Right kidney (tissue), 9 donors: ENCODE results near the gene SLC25A38.
"Not testable (repeated sequence)": the region's sequence is repeated elsewhere in the genome, so short reads cannot be mapped to it uniquely, and the experiment has no call there.

Experiments
- DNase-seq: peaks from one replicate; pipeline ENCODE4 v3.0.0-alpha.2; 2016
- long read RNA-seq, 8 donors: transcript quantifications; one replicate each; lab custom pipeline, GENCODE V29; 2026

Gene SLC25A38
- long read RNA-seq, donor 1, transcript SLC25A38-201 (7 exons, 2,147 nt): major isoform, 9 of 9 reads
- long read RNA-seq, donor 1, partial matches to known transcripts: 0 of 9 reads
- long read RNA-seq, donor 1, other reads (novel, unspliced or antisense): 0 of 9 reads
- long read RNA-seq, donor 2, transcript SLC25A38-201 (7 exons, 2,147 nt): major isoform, 5 of 6 reads
- long read RNA-seq, donor 2, partial matches to known transcripts: 0 of 6 reads
- long read RNA-seq, donor 2, other reads (novel, unspliced or antisense): 0 of 6 reads
- long read RNA-seq, donor 3, transcript SLC25A38-201 (7 exons, 2,147 nt): major isoform, 10 of 10 reads
- long read RNA-seq, donor 3, partial matches to known transcripts: 0 of 10 reads
- long read RNA-seq, donor 3, other reads (novel, unspliced or antisense): 0 of 10 reads
- long read RNA-seq, donor 4, transcript SLC25A38-201 (7 exons, 2,147 nt): major isoform, 10 of 10 reads
- long read RNA-seq, donor 4, partial matches to known transcripts: 0 of 10 reads
- long read RNA-seq, donor 4, other reads (novel, unspliced or antisense): 0 of 10 reads
- long read RNA-seq, donor 5, transcript SLC25A38-201 (7 exons, 2,147 nt): major isoform, 9 of 9 reads
- long read RNA-seq, donor 5, partial matches to known transcripts: 0 of 9 reads
- long read RNA-seq, donor 5, other reads (novel, unspliced or antisense): 0 of 9 reads
- long read RNA-seq, donor 6, transcript SLC25A38-201 (7 exons, 2,147 nt): major isoform, 7 of 20 reads
- long read RNA-seq, donor 6, partial matches to known transcripts: 13 of 20 reads
- long read RNA-seq, donor 6, other reads (novel, unspliced or antisense): 0 of 20 reads
- long read RNA-seq, donor 7, transcript SLC25A38-201 (7 exons, 2,147 nt): major isoform, 11 of 12 reads
- long read RNA-seq, donor 7, partial matches to known transcripts: 0 of 12 reads
- long read RNA-seq, donor 7, other reads (novel, unspliced or antisense): 0 of 12 reads
- long read RNA-seq, donor 8, transcript SLC25A38-201 (7 exons, 2,147 nt): major isoform, 6 of 6 reads
- long read RNA-seq, donor 8, partial matches to known transcripts: 0 of 6 reads
- long read RNA-seq, donor 8, other reads (novel, unspliced or antisense): 0 of 6 reads

- peak; percentile 92 for DNase-seq
Measured at GRCh38 chr3:39383045-39383880, at the start of gene SLC25A38. Gene SLC25A38, plus strand, starts transcription at chr3:39383370. Its CDS starts 355 bp downstream, at chr3:39383725.

GRCh38 chr3:39333607-39334006, 49.6 kb upstream of the SLC25A38 start:
- no peak for DNase-seq

- no peak for DNase-seq
Measured at GRCh38 chr3:39334205-39334604, 49.0 kb upstream of the SLC25A38 start.

- DNase-seq: no peak
Measured at GRCh38 chr3:39338201-39338600, 45.0 kb upstream of the SLC25A38 start.

GRCh38 chr3:39339086-39339485, 44.1 kb upstream of the SLC25A38 start:
- DNase-seq: no peak

GRCh38 chr3:39343076-39343717, 40.0 kb upstream of the SLC25A38 start:
- no peak for DNase-seq

GRCh38 chr3:39343760-39344159, 39.4 kb upstream of the SLC25A38 start:
- DNase-seq: no peak

- DNase-seq: no peak
Measured at GRCh38 chr3:39344746-39345344, 38.3 kb upstream of the SLC25A38 start.

- no peak for DNase-seq
Measured at GRCh38 chr3:39346785-39347585, 36.2 kb upstream of the SLC25A38 start.

- no peak for DNase-seq
Measured at GRCh38 chr3:39347586-39347876, 35.6 kb upstream of the SLC25A38 start.

- no peak for DNase-seq
Measured at GRCh38 chr3:39349080-39349479, 34.1 kb upstream of the SLC25A38 start.

GRCh38 chr3:39350714-39351113, 32.5 kb upstream of the SLC25A38 start:
- DNase-seq: no peak

GRCh38 chr3:39351134-39351533, 32.0 kb upstream of the SLC25A38 start:
- not testable (repeated sequence) for DNase-seq

- not testable (repeated sequence) for DNase-seq
Measured at GRCh38 chr3:39353168-39353927, 29.8 kb upstream of the SLC25A38 start.

GRCh38 chr3:39358333-39358732, 24.8 kb upstream of the SLC25A38 start:
- DNase-seq: no peak

- DNase-seq: no peak
Measured at GRCh38 chr3:39361252-39361927, 21.8 kb upstream of the SLC25A38 start.

- no peak for DNase-seq
Measured at GRCh38 chr3:39362192-39362591, 21.0 kb upstream of the SLC25A38 start.

- DNase-seq: no peak
Measured at GRCh38 chr3:39362812-39363211, 20.4 kb upstream of the SLC25A38 start.

- not testable (repeated sequence) for DNase-seq
Measured at GRCh38 chr3:39370450-39370849, 12.7 kb upstream of the SLC25A38 start.
